ENCODE measurements around the gene EXOC3L4. TPM values are rescaled to one million over a fixed set of nuclear protein-coding genes. Genes with fewer than 3 reads are reported as not detected.

Gene EXOC3L4
- total RNA-seq, 2 donors from 2014 or later = 0.27 to 2.0 TPM

- TF ChIP-seq POLR2AphosphoS5 (IDR thresholded peaks at IDR 0.05) = no peak
- Histone ChIP-seq H3K4me1 (replicated peaks) (peaks cover 12% of the 10 kb centered on the region), H3K27me3 (replicated peaks; ENCODE audit: insufficient read depth) (no peaks in the 10 kb centered on the region), H3K27ac (no peak overlapping the region), H3K9me3 (no peaks in the 10 kb centered on the region), H3K4me3 (no peak overlapping the region), H3K36me3 (no peaks in the 10 kb centered on the region)
- no peak for DNase-seq (ENCODE audit: low spot score)
- WGBS = 79% methylated on average over 5 of the region's 5 CpGs
- intact Hi-C loops (cut with DNase I) = no loop called here
Measured at GRCh38 chr14:103059556-103059955, 35.0 kb upstream of the EXOC3L4 start.

GRCh38 chr14:103061482-103061976, 33.0 kb upstream of the EXOC3L4 start:
- H3K27me3 ChIP-seq (replicated peaks; ENCODE audit: insufficient read depth) = no peaks in the 10 kb centered on the region
- H3K27ac ChIP-seq = no peak overlapping the region
- TF ChIP-seq POLR2A (IDR thresholded peaks at IDR 0.05) (no peak), CTCF (IDR thresholded peaks at IDR 0.05) (no peak), POLR2AphosphoS5 (IDR thresholded peaks at IDR 0.05) (no peak)
- WGBS = 80% methylated on average over 6 of the region's 6 CpGs
- intact Hi-C loops (cut with DNase I) = no loop called here
- H3K4me1 ChIP-seq (replicated peaks) = peaks cover 12% of the 10 kb centered on the region
- no peaks in the 10 kb centered on the region for H3K9me3 ChIP-seq
- DNase-seq (ENCODE audit: low spot score) = no peak
- H3K36me3 ChIP-seq = no peaks in the 10 kb centered on the region
- H3K4me3 ChIP-seq = no peak overlapping the region

GRCh38 chr14:103064436-103064835, 30.1 kb upstream of the EXOC3L4 start:
- Histone ChIP-seq H3K9me3 (no peaks in the 10 kb centered on the region), H3K4me3 (no peak overlapping the region), H3K4me1 (replicated peaks) (peaks cover 2% of the 10 kb centered on the region), H3K27me3 (replicated peaks; ENCODE audit: insufficient read depth) (no peaks in the 10 kb centered on the region), H3K27ac (no peak overlapping the region), H3K36me3 (no peaks in the 10 kb centered on the region)
- intact Hi-C loops (cut with DNase I) = no loop called here
- TF ChIP-seq POLR2AphosphoS5 (IDR thresholded peaks at IDR 0.05) (no peak), CTCF (IDR thresholded peaks at IDR 0.05) (no peak), POLR2A (IDR thresholded peaks at IDR 0.05) (no peak)
- 93% methylated on average over 4 of the region's 4 CpGs for WGBS
- DNase-seq (ENCODE audit: low spot score) = no peak

- WGBS = 88% methylated on average over 12 of the region's 12 CpGs
- no peaks in the 10 kb centered on the region for H3K36me3 ChIP-seq
- H3K4me1 ChIP-seq (replicated peaks) = no peaks in the 10 kb centered on the region
- no peaks in the 10 kb centered on the region for H3K27me3 ChIP-seq (replicated peaks; ENCODE audit: insufficient read depth)
- intact Hi-C loops (cut with DNase I) = no loop called here
- DNase-seq (ENCODE audit: low spot score) = no peak
- no peaks in the 10 kb centered on the region for H3K9me3 ChIP-seq
- TF ChIP-seq CTCF (IDR thresholded peaks at IDR 0.05) (no peak), POLR2AphosphoS5 (IDR thresholded peaks at IDR 0.05) (no peak), POLR2A (IDR thresholded peaks at IDR 0.05) (no peak)
- H3K27ac ChIP-seq = no peak overlapping the region
- H3K4me3 ChIP-seq = no peak overlapping the region
Measured at GRCh38 chr14:103064978-103065377, 29.5 kb upstream of the EXOC3L4 start.

GRCh38 chr14:103065861-103066260, 28.7 kb upstream of the EXOC3L4 start:
- intact Hi-C loops (cut with DNase I) = no loop called here
- no peak overlapping the region for H3K4me3 ChIP-seq
- 82% methylated on average over 7 of the region's 7 CpGs for WGBS
- H3K9me3 ChIP-seq = no peaks in the 10 kb centered on the region
- H3K27ac ChIP-seq = no peak overlapping the region
- H3K27me3 ChIP-seq (replicated peaks; ENCODE audit: insufficient read depth) = no peaks in the 10 kb centered on the region
- TF ChIP-seq CTCF (IDR thresholded peaks at IDR 0.05) = no peak
- no peak for TF ChIP-seq POLR2AphosphoS5 (IDR thresholded peaks at IDR 0.05)
- no peak for TF ChIP-seq POLR2A (IDR thresholded peaks at IDR 0.05)
- no peaks in the 10 kb centered on the region for H3K36me3 ChIP-seq
- no peak for DNase-seq (ENCODE audit: low spot score)
- no peaks in the 10 kb centered on the region for H3K4me1 ChIP-seq (replicated peaks)

All from prostate gland (tissue), 2 donors.